Cardiac fibroblast (primary cell): Measurements from ENCODE around the gene DNAH14.

Source experiments
- DNase-seq, 2 donors: peaks; one replicate each; pipeline versions ENCODE4 v3.0.0 to v3.0.0-alpha.2; 2010; ENCODE audit warnings: low read depth in 2 of 2
- H3K4me3 ChIP-seq, 2 donors: replicated peaks in 1 of 2; 1 replicate in 1 of 2; 2 replicates in 1 of 2; pipeline ENCODE4 v1.5.1; 2011; ENCODE audit warnings: low read depth in 2 of 2, low read length in 2 of 2, mild to moderate bottlenecking in 2 of 2, moderate library complexity in 1 of 2
- TF ChIP-seq, protein P1 (sequence below): IDR thresholded peaks from one replicate; pipeline ENCODE4 v1.5.1; 2011; ENCODE audit warnings: low read depth, mild to moderate bottlenecking, low read length, inconsistent platforms

DNAH14 gene

DNA sequence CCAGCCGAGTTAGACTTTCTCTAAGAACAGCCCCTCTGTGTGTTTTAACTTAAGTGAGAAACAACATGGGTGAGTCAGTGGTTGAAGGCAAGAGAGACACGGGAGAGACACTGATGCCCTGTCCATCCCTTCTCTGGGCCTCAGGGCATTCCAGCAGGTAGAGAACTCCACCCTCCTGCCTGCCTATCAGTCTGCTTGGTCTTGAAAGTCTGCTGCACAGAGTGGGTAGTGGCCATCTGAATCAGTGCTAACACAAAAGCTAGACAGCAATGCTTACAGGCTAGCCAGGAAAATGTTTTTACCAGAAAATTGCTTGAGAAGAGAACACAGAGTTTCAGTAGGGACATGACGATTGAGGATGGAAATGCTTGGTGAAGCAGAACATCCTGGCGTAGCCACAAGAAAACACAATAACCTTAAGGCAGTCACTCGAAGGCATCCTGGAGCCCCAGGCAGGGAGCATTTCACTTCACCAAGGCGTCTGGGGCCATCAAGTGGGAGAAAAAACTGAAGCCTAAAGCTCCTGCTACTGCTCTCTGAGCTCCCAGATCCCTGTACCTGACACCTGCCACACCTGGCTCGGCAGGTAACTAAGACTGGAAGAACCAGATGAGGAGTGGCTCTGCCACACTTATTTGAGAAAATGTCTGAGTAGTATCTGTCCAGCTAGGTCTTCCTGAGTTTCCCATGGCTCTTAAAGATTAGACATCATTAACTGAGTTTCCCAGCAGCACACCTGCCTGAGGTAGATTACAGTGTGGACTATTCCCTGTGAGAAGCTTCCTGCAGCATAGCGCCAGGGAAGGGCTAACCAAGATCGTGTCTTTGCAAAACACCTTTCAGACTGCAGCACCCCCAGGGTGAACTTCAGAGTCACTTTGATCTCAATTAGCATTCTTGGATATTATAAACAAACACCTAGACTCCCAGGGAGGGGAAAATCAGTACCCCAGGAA is 516.4 kb downstream of the DNAH14 start:
- H3K4me3 ChIP-seq = no peak overlapping the region
- no peak for DNase-seq
- TF ChIP-seq, protein P1, sequence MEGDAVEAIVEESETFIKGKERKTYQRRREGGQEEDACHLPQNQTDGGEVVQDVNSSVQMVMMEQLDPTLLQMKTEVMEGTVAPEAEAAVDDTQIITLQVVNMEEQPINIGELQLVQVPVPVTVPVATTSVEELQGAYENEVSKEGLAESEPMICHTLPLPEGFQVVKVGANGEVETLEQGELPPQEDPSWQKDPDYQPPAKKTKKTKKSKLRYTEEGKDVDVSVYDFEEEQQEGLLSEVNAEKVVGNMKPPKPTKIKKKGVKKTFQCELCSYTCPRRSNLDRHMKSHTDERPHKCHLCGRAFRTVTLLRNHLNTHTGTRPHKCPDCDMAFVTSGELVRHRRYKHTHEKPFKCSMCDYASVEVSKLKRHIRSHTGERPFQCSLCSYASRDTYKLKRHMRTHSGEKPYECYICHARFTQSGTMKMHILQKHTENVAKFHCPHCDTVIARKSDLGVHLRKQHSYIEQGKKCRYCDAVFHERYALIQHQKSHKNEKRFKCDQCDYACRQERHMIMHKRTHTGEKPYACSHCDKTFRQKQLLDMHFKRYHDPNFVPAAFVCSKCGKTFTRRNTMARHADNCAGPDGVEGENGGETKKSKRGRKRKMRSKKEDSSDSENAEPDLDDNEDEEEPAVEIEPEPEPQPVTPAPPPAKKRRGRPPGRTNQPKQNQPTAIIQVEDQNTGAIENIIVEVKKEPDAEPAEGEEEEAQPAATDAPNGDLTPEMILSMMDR = no peak

- no peak for DNase-seq
- no peak overlapping the region for H3K4me3 ChIP-seq
- TF ChIP-seq, protein P1 = no peak
Measured at GRCh38 chr1:225446595-225446960, 517.1 kb downstream of the DNAH14 start.

- no peak overlapping the region for H3K4me3 ChIP-seq
- no peak for DNase-seq
- TF ChIP-seq, protein P1 = no peak
Measured at GRCh38 chr1:225446981-225447615, 517.6 kb downstream of the DNAH14 start.

DNA sequence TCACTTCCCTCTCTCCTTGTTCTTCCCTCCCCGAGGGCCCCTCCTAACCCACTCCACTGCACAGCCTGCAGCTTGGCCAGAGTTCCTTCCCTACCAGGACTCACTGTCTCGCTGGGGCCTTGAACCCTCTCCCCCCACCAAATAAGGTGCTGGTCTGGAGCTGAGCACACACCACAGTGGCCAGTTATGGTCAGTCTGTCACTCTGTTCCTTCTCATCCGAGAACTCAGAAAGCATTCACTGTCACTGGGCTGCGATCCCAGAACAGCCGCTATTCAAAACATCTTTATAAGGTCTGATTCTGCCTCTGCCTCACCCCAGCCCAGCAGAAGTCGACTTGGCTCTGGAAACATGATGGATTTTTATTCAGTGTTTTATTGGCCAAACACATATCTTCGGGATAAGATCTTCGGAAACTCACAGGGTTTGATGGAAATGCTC is 518.2 kb downstream of the DNAH14 start:
- TF ChIP-seq, protein P1 = no peak

GRCh38 chr1:225448146-225448805 is 518.8 kb downstream of the DNAH14 start:
- H3K4me3 ChIP-seq = no peak overlapping the region
- TF ChIP-seq, protein P1 = no peak
- DNase-seq = no peak

More for the DNA sequence above, 518.2 kb downstream of the DNAH14 start:
- peak; percentile 36 to 57 for DNase-seq
- no peak overlapping the region for H3K4me3 ChIP-seq
